ENCODE measurements around the gene PSME3. TPM values are rescaled to one million over a fixed set of nuclear protein-coding genes. Genes with fewer than 3 reads are reported as not detected.

Gene PSME3
- 160 and 172 TPM in 2 replicates for total RNA-seq (2014; rRNA removed)
- 105 TPM for polyA plus RNA-seq (2012)

- DNase-seq (ENCODE audit: low read depth), result peak; percentile 88
Observed at GRCh38 chr17:42832934-42833766, at the start of gene PSME3. TSS of gene PSME3 (plus strand) at chr17:42833397. CDS start at chr17:42833632, 235 bp downstream.

- DNase-seq (ENCODE audit: low read depth), result no peak
Observed at GRCh38 chr17:42783791-42784138, 49.4 kb upstream of the PSME3 start.

GRCh38 chr17:42784409-42784808 lies 48.8 kb upstream of the PSME3 start:
- DNase-seq (ENCODE audit: low read depth), result no peak

- DNase-seq (ENCODE audit: low read depth), result no peak
Observed at GRCh38 chr17:42784811-42785592, 48.2 kb upstream of the PSME3 start.

GRCh38 chr17:42787266-42787665 lies 45.9 kb upstream of the PSME3 start:
- no peak for DNase-seq (ENCODE audit: low read depth)

- DNase-seq (ENCODE audit: low read depth), result no peak
Observed at GRCh38 chr17:42791948-42792347, 41.2 kb upstream of the PSME3 start.

- DNase-seq (ENCODE audit: low read depth), result no peak
Observed at GRCh38 chr17:42792545-42792944, 40.7 kb upstream of the PSME3 start.

- no peak for DNase-seq (ENCODE audit: low read depth)
Observed at GRCh38 chr17:42795061-42795460, 38.1 kb upstream of the PSME3 start.

GRCh38 chr17:42795465-42795864 lies 37.7 kb upstream of the PSME3 start:
- DNase-seq (ENCODE audit: low read depth), result no peak

GRCh38 chr17:42796066-42796758 lies 37.0 kb upstream of the PSME3 start:
- DNase-seq (ENCODE audit: low read depth), result no peak

- DNase-seq (ENCODE audit: low read depth), result no peak
Observed at GRCh38 chr17:42797067-42798007, 35.9 kb upstream of the PSME3 start.

GRCh38 chr17:42798011-42798382 lies 35.2 kb upstream of the PSME3 start:
- DNase-seq (ENCODE audit: low read depth), result no peak

GRCh38 chr17:42798383-42799380 lies 34.5 kb upstream of the PSME3 start, which contains the start of the genes CNTD1 and COA3:
TSS of gene CNTD1 (plus strand) at chr17:42798861. CDS start at chr17:42799068, 207 bp downstream.
TSS of gene COA3 (minus strand) at chr17:42798704. CDS start at chr17:42798681, 23 bp downstream.
- peak; percentile 83 for DNase-seq (ENCODE audit: low read depth)

- no peak for DNase-seq (ENCODE audit: low read depth)
Observed at GRCh38 chr17:42803074-42803883, 29.9 kb upstream of the PSME3 start.

GRCh38 chr17:42804918-42805367 lies 28.3 kb upstream of the PSME3 start:
- DNase-seq (ENCODE audit: low read depth), result no peak

GRCh38 chr17:42806249-42806648 lies 26.9 kb upstream of the PSME3 start:
- DNase-seq (ENCODE audit: low read depth), result no peak

- peak; percentile 60 for DNase-seq (ENCODE audit: low read depth)
Observed at GRCh38 chr17:42809250-42809649, 23.9 kb upstream of the PSME3 start.

- no peak for DNase-seq (ENCODE audit: low read depth)
Observed at GRCh38 chr17:42814633-42815399, 18.4 kb upstream of the PSME3 start.
